Stomach (tissue), 4 donors: Measurements from ENCODE around the gene RAI1.

ENCODE experiments used
- EP300 ChIP-seq: sonication (generic); formaldehyde crosslinking; IDR thresholded peaks from one replicate; pipeline ENCODE4 v1.6.1; 2017; ENCODE audit warnings: antibody characterized with exemption
- POLR2A ChIP-seq, 4 donors: fragments of 450-650 bp; IDR thresholded peaks; one replicate each; pipeline ENCODE4 v1.6.1; 2016; ENCODE audit warnings: antibody characterized with exemption in 4 of 4, control low read depth in 2 of 4, mild to moderate bottlenecking in 1 of 4, moderate library complexity in 1 of 4
- TF ChIP-seq, protein P1 (sequence below), 7 experiments: fragments of 450-650 bp in 4 of 7; fragments of 200-600 bp in 3 of 7; sonication (generic) in 3 of 7; IDR thresholded peaks; one replicate each; pipeline ENCODE4 v1.5.1; 2016 to 2019; ENCODE audit warnings: antibody characterized with exemption in 7 of 7, control low read depth in 2 of 7, mild to moderate bottlenecking in 1 of 7

DNA sequence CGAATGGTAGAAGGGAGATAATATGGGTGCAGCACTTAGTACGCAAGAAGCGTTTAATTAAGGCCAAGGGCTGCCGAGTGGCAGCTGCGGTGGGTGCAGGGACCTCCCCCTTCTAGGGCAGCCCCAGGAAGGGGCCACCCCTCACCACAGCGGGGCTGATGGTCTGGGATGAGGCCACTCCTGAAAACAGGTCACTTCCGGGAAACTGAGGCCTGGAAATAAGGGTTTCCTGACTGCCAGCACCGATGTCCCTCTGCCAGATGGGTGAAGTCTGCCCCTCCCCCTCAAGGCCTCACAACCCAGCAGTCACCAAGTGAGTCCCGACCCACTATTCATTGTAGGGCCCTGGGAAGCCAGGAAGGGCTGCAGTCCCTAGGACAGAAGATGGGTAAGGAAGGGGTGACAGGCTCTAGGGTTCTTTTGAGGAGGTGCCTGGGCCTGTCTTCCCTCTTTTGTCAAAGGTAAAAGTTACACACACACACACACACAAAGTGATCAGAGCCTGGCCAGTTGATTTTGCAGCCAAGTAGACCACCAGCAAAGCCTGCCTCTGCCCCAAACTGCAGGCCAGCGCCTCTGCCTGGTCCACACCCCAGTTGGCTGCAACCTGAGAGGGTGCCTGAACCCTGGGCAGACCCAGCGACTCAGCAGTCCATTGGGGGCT is 143.0 kb downstream of the RAI1 start:
- TF ChIP-seq, protein P1, sequence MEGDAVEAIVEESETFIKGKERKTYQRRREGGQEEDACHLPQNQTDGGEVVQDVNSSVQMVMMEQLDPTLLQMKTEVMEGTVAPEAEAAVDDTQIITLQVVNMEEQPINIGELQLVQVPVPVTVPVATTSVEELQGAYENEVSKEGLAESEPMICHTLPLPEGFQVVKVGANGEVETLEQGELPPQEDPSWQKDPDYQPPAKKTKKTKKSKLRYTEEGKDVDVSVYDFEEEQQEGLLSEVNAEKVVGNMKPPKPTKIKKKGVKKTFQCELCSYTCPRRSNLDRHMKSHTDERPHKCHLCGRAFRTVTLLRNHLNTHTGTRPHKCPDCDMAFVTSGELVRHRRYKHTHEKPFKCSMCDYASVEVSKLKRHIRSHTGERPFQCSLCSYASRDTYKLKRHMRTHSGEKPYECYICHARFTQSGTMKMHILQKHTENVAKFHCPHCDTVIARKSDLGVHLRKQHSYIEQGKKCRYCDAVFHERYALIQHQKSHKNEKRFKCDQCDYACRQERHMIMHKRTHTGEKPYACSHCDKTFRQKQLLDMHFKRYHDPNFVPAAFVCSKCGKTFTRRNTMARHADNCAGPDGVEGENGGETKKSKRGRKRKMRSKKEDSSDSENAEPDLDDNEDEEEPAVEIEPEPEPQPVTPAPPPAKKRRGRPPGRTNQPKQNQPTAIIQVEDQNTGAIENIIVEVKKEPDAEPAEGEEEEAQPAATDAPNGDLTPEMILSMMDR (IDR thresholded peaks at IDR 0.05), result no peak
- no peak for TF ChIP-seq EP300
- no peak for TF ChIP-seq POLR2A (IDR thresholded peaks at IDR 0.05)
